ENCODE results near the gene NELFA. TPM values are rescaled to one million over a fixed set of nuclear protein-coding genes. Genes with fewer than 3 reads are reported as not detected.

The NELFA gene
- total and polyA plus RNA-seq, 2 of the 4 experiments (the other 2 are of a cell fraction), result 4.3 to 21.9 TPM

DNA sequence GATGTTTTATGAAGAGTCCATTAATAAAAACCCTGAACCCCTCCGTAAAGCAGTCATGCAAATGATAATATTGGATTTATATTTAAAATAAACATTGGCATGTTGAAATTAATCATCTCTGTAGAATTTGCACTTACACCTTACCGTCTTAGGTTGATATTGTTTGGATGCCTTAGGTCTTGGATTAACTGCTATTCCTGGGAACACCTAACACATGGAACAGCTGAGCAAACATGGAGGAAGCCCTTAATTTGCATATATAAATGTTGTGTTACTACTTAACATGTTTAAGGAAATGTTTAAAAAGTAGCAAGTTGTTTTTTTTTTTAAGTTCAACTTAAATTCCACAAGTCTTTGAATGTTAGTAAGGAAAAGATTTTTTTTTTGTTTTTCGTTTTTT, 75.1 kb downstream of the NELFA start:
- Histone ChIP-seq H3K14ac (replicated peaks; ENCODE audit: low read depth, low read length) (no peak overlapping the region), H3K79me1 (ENCODE audit: low read depth in 1 of 2, low read length in 2 of 2) (peaks cover 34 to 64% of the 10 kb centered on the region in 2 experiments), H3K4me2 (ENCODE audit: low read depth, low read length) (no peak overlapping the region), H3K36me3 (ENCODE audit: control insufficient read depth, insufficient read depth, low read length) (peaks cover 31% of the 10 kb centered on the region), H4K8ac (ENCODE audit: low read depth in 2 of 2, low read length in 2 of 2) (no peak overlapping the region), H3K9me1 (ENCODE audit: insufficient read depth, low read length) (peaks cover 17% of the 10 kb centered on the region), H3K9me3 (ENCODE audit: control insufficient read depth, insufficient read depth, low read length) (no peaks in the 10 kb centered on the region), H3K56ac (ENCODE audit: extremely low read depth, insufficient read depth, low read length) (no peak overlapping the region), H2BK20ac (ENCODE audit: low read depth, low read length) (no peak overlapping the region), H3K23ac (ENCODE audit: low read depth, low read length) (no peak overlapping the region), H2AK9ac (replicated peaks; ENCODE audit: low read depth, low read length, poor library complexity) (no peak overlapping the region), H2AFZ (replicated peaks; ENCODE audit: low read length, poor library complexity) (no peak overlapping the region), H3K18ac (ENCODE audit: low read depth, low read length) (no peak overlapping the region), H2AK5ac (ENCODE audit: low read depth, low read length) (no peak overlapping the region), H3K9ac (ENCODE audit: low read depth, low read length) (no peak overlapping the region), H4K5ac (ENCODE audit: low read depth, low read length) (no peak overlapping the region), H3K4ac (ENCODE audit: low read depth, low read length) (no peak overlapping the region), H3K4me3 (ENCODE audit: insufficient read depth, low read depth, low read length) (no peak overlapping the region), H3K27me3 (ENCODE audit: control insufficient read depth, insufficient read depth, low read length) (no peaks in the 10 kb centered on the region), H2BK5ac (ENCODE audit: low read depth, low read length, poor library complexity, severe bottlenecking) (no peak overlapping the region), H2BK15ac (ENCODE audit: low read depth, low read length) (no peak overlapping the region), H3K27ac (ENCODE audit: insufficient read depth, low read length) (no peak overlapping the region), H4K91ac (ENCODE audit: insufficient read depth, low read depth, low read length) (no peak overlapping the region), H3K4me1 (ENCODE audit: control insufficient read depth, insufficient read depth, low read length) (peaks cover 5% of the 10 kb centered on the region), H4K20me1 (ENCODE audit: insufficient read depth, low read length) (peaks cover 25% of the 10 kb centered on the region), H2BK120ac (ENCODE audit: low read depth, low read length) (no peak overlapping the region)
- in situ Hi-C loops (cut with MboI; ENCODE audit: low sequenced_read_pairs) (no loop called here), dilution Hi-C loops (cut with HindIII; ENCODE audit: low sequenced_read_pairs, unreplicated experiment) (no loop called here), intact Hi-C loops (cut with micrococcal nuclease) (no loop called here)
- DNase-seq, result no peak
- ChIA-PET POLR2A (ENCODE audit: unreplicated experiment) (no interaction called here), CTCF (no interaction called here)
- TF ChIP-seq SMC3 (IDR thresholded peaks at IDR 0.05; ENCODE audit: low read depth, low read length), result no peak
- TF ChIP-seq MAZ (IDR thresholded peaks at IDR 0.05; ENCODE audit: borderline replicate concordance, low read depth, low read length), result no peak
- no peak for TF ChIP-seq NFE2L2 (IDR thresholded peaks at IDR 0.05; ENCODE audit: low read depth, low read length)
- no peak for TF ChIP-seq RAD21 (IDR thresholded peaks at IDR 0.05; ENCODE audit: low read length)
- TF ChIP-seq POLR2A (IDR thresholded peaks at IDR 0.05; ENCODE audit: low read depth, low read length), result no peak
- TF ChIP-seq, protein P1, sequence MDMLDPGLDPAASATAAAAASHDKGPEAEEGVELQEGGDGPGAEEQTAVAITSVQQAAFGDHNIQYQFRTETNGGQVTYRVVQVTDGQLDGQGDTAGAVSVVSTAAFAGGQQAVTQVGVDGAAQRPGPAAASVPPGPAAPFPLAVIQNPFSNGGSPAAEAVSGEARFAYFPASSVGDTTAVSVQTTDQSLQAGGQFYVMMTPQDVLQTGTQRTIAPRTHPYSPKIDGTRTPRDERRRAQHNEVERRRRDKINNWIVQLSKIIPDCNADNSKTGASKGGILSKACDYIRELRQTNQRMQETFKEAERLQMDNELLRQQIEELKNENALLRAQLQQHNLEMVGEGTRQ (IDR thresholded peaks at IDR 0.05; ENCODE audit: low read depth, low read length), result no peak
- TF ChIP-seq MAFK (IDR thresholded peaks at IDR 0.05; ENCODE audit: low read depth, low read length), result no peak
- no peak for TF ChIP-seq BHLHE40 (IDR thresholded peaks at IDR 0.05; ENCODE audit: low read depth, low read length)
- no peak for TF ChIP-seq RFX5 (IDR thresholded peaks at IDR 0.05; ENCODE audit: low read depth, low read length)
- TF ChIP-seq, protein P2, sequence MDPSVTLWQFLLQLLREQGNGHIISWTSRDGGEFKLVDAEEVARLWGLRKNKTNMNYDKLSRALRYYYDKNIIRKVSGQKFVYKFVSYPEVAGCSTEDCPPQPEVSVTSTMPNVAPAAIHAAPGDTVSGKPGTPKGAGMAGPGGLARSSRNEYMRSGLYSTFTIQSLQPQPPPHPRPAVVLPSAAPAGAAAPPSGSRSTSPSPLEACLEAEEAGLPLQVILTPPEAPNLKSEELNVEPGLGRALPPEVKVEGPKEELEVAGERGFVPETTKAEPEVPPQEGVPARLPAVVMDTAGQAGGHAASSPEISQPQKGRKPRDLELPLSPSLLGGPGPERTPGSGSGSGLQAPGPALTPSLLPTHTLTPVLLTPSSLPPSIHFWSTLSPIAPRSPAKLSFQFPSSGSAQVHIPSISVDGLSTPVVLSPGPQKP (IDR thresholded peaks at IDR 0.05; ENCODE audit: borderline replicate concordance, low read depth, low read length), result no peak
- TF ChIP-seq, protein P3, sequence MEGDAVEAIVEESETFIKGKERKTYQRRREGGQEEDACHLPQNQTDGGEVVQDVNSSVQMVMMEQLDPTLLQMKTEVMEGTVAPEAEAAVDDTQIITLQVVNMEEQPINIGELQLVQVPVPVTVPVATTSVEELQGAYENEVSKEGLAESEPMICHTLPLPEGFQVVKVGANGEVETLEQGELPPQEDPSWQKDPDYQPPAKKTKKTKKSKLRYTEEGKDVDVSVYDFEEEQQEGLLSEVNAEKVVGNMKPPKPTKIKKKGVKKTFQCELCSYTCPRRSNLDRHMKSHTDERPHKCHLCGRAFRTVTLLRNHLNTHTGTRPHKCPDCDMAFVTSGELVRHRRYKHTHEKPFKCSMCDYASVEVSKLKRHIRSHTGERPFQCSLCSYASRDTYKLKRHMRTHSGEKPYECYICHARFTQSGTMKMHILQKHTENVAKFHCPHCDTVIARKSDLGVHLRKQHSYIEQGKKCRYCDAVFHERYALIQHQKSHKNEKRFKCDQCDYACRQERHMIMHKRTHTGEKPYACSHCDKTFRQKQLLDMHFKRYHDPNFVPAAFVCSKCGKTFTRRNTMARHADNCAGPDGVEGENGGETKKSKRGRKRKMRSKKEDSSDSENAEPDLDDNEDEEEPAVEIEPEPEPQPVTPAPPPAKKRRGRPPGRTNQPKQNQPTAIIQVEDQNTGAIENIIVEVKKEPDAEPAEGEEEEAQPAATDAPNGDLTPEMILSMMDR (conservative IDR thresholded peaks at IDR 0.05; ENCODE audit: low read depth, low read length), result no peak
- ATAC-seq (ENCODE audit: low read depth), result no peak
- WGBS, 2 experiments (ENCODE audit: extremely low coverage in 2 of 2, insufficient read length in 1 of 2), result no CpG with 5 or more reads among the region's 3 CpGs
- BruUV-seq (replicated peaks), result no TSS peak
